ENCODE results near the gene MYH7. TPM values are rescaled to one million over a fixed set of nuclear protein-coding genes. Genes with fewer than 3 reads are reported as not detected.
"Not testable (repeated sequence)": the region's sequence is repeated elsewhere in the genome, so short reads cannot be mapped to it uniquely, and the experiment has no call there.

MYH7 gene
- total and polyA plus RNA-seq, 4 donors, result 0.02 to 0.42 (median 0.04) TPM

GRCh38 chr14:23418021-23418420, 17.4 kb downstream of the MYH7 start:
- TF ChIP-seq RAD21 (IDR thresholded peaks at IDR 0.05) (no peak), FOXA1 (IDR thresholded peaks at IDR 0.05) (no peak), EGR1 (IDR thresholded peaks at IDR 0.05; ENCODE audit: low read depth in 2 of 2) (no peak), NR2F2 (IDR thresholded peaks at IDR 0.05) (no peak)
- TF ChIP-seq, protein P1, sequence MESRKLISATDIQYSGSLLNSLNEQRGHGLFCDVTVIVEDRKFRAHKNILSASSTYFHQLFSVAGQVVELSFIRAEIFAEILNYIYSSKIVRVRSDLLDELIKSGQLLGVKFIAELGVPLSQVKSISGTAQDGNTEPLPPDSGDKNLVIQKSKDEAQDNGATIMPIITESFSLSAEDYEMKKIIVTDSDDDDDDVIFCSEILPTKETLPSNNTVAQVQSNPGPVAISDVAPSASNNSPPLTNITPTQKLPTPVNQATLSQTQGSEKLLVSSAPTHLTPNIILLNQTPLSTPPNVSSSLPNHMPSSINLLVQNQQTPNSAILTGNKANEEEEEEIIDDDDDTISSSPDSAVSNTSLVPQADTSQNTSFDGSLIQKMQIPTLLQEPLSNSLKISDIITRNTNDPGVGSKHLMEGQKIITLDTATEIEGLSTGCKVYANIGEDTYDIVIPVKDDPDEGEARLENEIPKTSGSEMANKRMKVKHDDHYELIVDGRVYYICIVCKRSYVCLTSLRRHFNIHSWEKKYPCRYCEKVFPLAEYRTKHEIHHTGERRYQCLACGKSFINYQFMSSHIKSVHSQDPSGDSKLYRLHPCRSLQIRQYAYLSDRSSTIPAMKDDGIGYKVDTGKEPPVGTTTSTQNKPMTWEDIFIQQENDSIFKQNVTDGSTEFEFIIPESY (IDR thresholded peaks at IDR 0.05), result no peak
- TF ChIP-seq, protein P2, sequence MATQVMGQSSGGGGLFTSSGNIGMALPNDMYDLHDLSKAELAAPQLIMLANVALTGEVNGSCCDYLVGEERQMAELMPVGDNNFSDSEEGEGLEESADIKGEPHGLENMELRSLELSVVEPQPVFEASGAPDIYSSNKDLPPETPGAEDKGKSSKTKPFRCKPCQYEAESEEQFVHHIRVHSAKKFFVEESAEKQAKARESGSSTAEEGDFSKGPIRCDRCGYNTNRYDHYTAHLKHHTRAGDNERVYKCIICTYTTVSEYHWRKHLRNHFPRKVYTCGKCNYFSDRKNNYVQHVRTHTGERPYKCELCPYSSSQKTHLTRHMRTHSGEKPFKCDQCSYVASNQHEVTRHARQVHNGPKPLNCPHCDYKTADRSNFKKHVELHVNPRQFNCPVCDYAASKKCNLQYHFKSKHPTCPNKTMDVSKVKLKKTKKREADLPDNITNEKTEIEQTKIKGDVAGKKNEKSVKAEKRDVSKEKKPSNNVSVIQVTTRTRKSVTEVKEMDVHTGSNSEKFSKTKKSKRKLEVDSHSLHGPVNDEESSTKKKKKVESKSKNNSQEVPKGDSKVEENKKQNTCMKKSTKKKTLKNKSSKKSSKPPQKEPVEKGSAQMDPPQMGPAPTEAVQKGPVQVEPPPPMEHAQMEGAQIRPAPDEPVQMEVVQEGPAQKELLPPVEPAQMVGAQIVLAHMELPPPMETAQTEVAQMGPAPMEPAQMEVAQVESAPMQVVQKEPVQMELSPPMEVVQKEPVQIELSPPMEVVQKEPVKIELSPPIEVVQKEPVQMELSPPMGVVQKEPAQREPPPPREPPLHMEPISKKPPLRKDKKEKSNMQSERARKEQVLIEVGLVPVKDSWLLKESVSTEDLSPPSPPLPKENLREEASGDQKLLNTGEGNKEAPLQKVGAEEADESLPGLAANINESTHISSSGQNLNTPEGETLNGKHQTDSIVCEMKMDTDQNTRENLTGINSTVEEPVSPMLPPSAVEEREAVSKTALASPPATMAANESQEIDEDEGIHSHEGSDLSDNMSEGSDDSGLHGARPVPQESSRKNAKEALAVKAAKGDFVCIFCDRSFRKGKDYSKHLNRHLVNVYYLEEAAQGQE (IDR thresholded peaks at IDR 0.05), result no peak
- no peak for DNase-seq (ENCODE audit: low spot score)
- H3K9ac ChIP-seq (ENCODE audit: low read depth in 1 of 2, low read length in 2 of 2), result no peak overlapping the region
- H3K4me3 ChIP-seq (ENCODE audit: low read depth in 1 of 3, low read length in 3 of 3), result no peak overlapping the region
- WGBS, result 79% methylated on average over 21 of the region's 21 CpGs
- H3K36me3 ChIP-seq (ENCODE audit: control insufficient read depth in 4 of 4, insufficient read depth in 3 of 4, low read depth in 1 of 4, low read length in 3 of 4), result no peaks in the 10 kb centered on the region
- H3K4me1 ChIP-seq (ENCODE audit: control insufficient read depth in 4 of 4, insufficient read depth in 4 of 4, low read length in 3 of 4), result no peaks in the 10 kb centered on the region
- H3K27me3 ChIP-seq (ENCODE audit: control insufficient read depth in 4 of 4, insufficient read depth in 4 of 4, low read length in 3 of 4), result peaks cover 0 to 4% (median 0%) of the 10 kb centered on the region in 4 donors
- no peaks in the 10 kb centered on the region for H3K9me3 ChIP-seq (ENCODE audit: control insufficient read depth in 4 of 4, low read length in 3 of 4)
- no peak overlapping the region for H3K27ac ChIP-seq (ENCODE audit: low read depth in 1 of 2, low read length in 2 of 2)

DNA sequence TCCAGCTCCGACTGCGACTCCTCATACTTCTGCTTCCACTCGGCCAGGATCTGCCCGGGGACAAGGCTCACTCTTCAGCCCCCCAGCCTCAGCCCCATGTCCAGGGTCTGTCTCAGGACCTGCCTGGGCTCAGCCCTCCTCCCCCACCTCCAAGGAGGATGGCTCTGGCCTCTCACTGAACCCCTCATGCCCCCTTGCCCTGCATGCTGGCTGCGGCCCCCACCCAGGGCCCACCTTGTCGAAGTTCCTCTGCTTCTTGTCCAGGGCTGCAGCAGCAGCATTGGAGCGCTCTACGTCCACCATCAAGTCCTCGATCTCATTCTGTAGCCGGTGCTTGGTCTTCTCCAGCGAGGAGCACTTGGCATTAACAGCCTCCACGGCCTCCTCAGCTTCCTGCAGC, 18.2 kb downstream of the MYH7 start:
- WGBS, result 84% methylated on average over 12 of the region's 12 CpGs
- not testable (repeated sequence) for H3K27ac ChIP-seq (ENCODE audit: low read depth in 1 of 2, low read length in 2 of 2); H3K9me3 ChIP-seq (ENCODE audit: control insufficient read depth in 4 of 4, low read length in 3 of 4); H3K27me3 ChIP-seq (ENCODE audit: control insufficient read depth in 4 of 4, insufficient read depth in 4 of 4, low read length in 3 of 4); H3K4me3 ChIP-seq (ENCODE audit: low read depth in 1 of 3, low read length in 3 of 3); H3K9ac ChIP-seq (ENCODE audit: low read depth in 1 of 2, low read length in 2 of 2); H3K4me1 ChIP-seq (ENCODE audit: control insufficient read depth in 4 of 4, insufficient read depth in 4 of 4, low read length in 3 of 4); H3K36me3 ChIP-seq (ENCODE audit: control insufficient read depth in 4 of 4, insufficient read depth in 3 of 4, low read depth in 1 of 4, low read length in 3 of 4); DNase-seq (ENCODE audit: low spot score)

DNA sequence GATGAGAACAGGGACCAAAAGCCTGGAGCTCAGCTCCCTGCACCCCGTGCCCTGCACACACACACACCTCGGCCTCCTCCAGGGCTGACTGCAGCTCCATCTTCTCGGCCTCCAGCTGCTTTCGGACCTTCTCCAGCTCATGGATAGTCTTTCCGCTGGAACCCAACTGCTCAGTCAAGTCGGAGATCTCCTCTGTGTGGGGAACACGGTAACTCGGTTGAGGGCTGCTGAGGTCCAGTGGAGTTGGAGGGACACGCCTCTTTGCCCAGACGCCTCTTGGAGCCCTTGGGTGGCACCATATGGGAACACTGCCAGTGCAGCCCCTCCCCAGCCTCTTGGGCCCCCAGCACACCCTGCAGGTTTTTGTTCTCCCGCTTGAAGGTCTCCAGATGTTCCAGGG, 18.7 kb downstream of the MYH7 start:
- Histone ChIP-seq H3K4me3 (ENCODE audit: low read depth in 1 of 3, low read length in 3 of 3) (no peak overlapping the region), H3K4me1 (ENCODE audit: control insufficient read depth in 4 of 4, insufficient read depth in 4 of 4, low read length in 3 of 4) (no peaks in the 10 kb centered on the region), H3K9me3 (ENCODE audit: control insufficient read depth in 4 of 4, low read length in 3 of 4) (no peaks in the 10 kb centered on the region), H3K9ac (ENCODE audit: low read depth in 1 of 2, low read length in 2 of 2) (no peak overlapping the region), H3K36me3 (ENCODE audit: control insufficient read depth in 4 of 4, insufficient read depth in 3 of 4, low read depth in 1 of 4, low read length in 3 of 4) (no peaks in the 10 kb centered on the region), H3K27ac (ENCODE audit: low read depth in 1 of 2, low read length in 2 of 2) (no peak overlapping the region), H3K27me3 (ENCODE audit: control insufficient read depth in 4 of 4, insufficient read depth in 4 of 4, low read length in 3 of 4) (peaks cover 0 to 4% (median 0%) of the 10 kb centered on the region in 4 donors)
- 86% methylated on average over 11 of the region's 11 CpGs for WGBS
- no peak for DNase-seq (ENCODE audit: low spot score)
- TF ChIP-seq FOXA1 (IDR thresholded peaks at IDR 0.05), result no peak
- no peak for TF ChIP-seq EGR1 (IDR thresholded peaks at IDR 0.05; ENCODE audit: low read depth in 2 of 2)
- TF ChIP-seq NR2F2 (IDR thresholded peaks at IDR 0.05), result no peak
- no peak for TF ChIP-seq RXRA (IDR thresholded peaks at IDR 0.05)
- TF ChIP-seq HNF4G (IDR thresholded peaks at IDR 0.05), result no peak
- TF ChIP-seq RAD21 (IDR thresholded peaks at IDR 0.05), result no peak
- TF ChIP-seq, protein P3, sequence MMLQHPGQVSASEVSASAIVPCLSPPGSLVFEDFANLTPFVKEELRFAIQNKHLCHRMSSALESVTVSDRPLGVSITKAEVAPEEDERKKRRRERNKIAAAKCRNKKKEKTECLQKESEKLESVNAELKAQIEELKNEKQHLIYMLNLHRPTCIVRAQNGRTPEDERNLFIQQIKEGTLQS (IDR thresholded peaks at IDR 0.05), result no peak
